Testis (tissue), 3 donors: ENCODE results near the gene PMEL. TPM values are rescaled to one million over a fixed set of nuclear protein-coding genes. Genes with fewer than 3 reads are reported as not detected.
"Not testable (repeated sequence)": the region's sequence is repeated elsewhere in the genome, so short reads cannot be mapped to it uniquely, and the experiment has no call there.

ENCODE experiments used
- DNase-seq: peaks from one replicate; pipeline ENCODE4 v3.0.0-alpha.2; 2019
- H3K27ac ChIP-seq, 2 donors: fragments of 200-600 bp; sonication (generic); one replicate each; pipeline ENCODE4 v1.5.1; 2019
- H3K27me3 ChIP-seq: fragments of 200-600 bp; sonication (generic); one replicate; pipeline ENCODE4 v1.5.1; 2019
- H3K36me3 ChIP-seq: fragments of 200-600 bp; sonication (generic); one replicate; pipeline ENCODE4 v1.5.1; 2017; ENCODE audit warnings: low read depth; ENCODE audit errors: missing control alignments
- H3K4me1 ChIP-seq: fragments of 200-600 bp; sonication (generic); one replicate; pipeline ENCODE4 v1.5.1; 2019
- H3K4me3 ChIP-seq, 2 donors: fragments of 200-600 bp; sonication (generic); one replicate each; pipeline ENCODE4 v1.5.1; 2017 to 2019
- H3K9me3 ChIP-seq: fragments of 200-600 bp; sonication (generic); one replicate; pipeline ENCODE4 v1.5.1; 2017
- POLR2A ChIP-seq: fragments of 450-650 bp; IDR thresholded peaks from one replicate; pipeline ENCODE4 v1.6.1; 2017; ENCODE audit warnings: antibody characterized with exemption, mild to moderate bottlenecking, moderate library complexity
- WGBS, 2 donors: methylation state at CpG; one replicate each; pipeline ENCODE4 v1.1.5; 2018; 5-methylcytosine and 5-hydroxymethylcytosine counted together
- intact Hi-C: fragments of 100-400 bp; cut with DNase I; formaldehyde crosslinking; loops from one replicate; pipeline ENCODE4 v1.15.1; 2023; ENCODE audit warnings: low total_unique reads
- polyA plus RNA-seq: library from polyadenylated mRNA; stranded (reverse); fragments of 350-450 nt; fragmentation: Illumina TruSeq; extraction: RNeasy Lipid Tissue Mini Kit (QIAGEN cat#74804); gene quantifications from one replicate; pipeline ENCODE4 v1.2.3, GENCODE V29; 2014; ENCODE audit warnings: low read depth, low replicate concordance; ENCODE audit not compliant: insufficient read depth
- total RNA-seq, 2 donors: library from RNA; depleted of rRNA; stranded (reverse); fragments of >200 nt; gene quantifications; one replicate each; pipeline ENCODE4 v1.2.3, GENCODE V29; 2016
- TF ChIP-seq, protein P1 (sequence below), 3 experiments: fragments of 450-650 bp in 2 of 3; fragments of 200-600 bp in 1 of 3; sonication (generic) in 1 of 3; IDR thresholded peaks; one replicate each; pipeline ENCODE4 v1.5.1; 2016 to 2019; ENCODE audit warnings: antibody characterized with exemption in 3 of 3, mild to moderate bottlenecking in 2 of 3, moderate library complexity in 1 of 3

Gene PMEL
- total and polyA plus RNA-seq, 3 donors from 2014 or later, result 8.2 to 11.1 (median 8.9) TPM

DNA sequence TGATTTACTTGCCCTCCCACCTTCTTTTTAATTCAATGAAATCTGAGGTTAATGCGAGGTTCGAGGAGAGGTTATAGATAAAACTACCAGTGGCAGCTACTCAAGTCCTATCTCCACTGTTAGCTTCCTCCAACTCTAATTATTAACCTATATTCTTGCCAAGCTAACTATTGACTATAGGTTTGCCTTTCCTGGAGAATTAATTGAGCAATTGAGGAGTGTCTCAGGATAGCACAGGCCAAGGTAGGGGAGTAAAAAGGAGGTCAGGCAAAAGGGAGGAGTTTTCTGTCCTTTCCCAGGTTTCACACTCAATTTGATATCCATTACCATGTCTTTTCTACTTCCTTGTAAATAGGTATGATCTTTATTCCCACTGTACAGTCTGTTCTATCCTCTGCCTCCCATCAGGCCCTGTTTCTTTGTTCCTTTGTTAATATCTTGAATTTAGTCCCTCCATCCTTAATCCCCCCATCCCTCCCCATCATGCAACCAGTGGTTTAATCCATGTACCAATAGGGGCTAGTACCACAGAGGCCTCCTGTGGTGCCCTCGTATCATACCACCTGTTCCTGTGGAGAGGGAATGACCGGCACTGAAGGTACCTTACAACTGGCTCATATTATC is 27.5 kb upstream of the PMEL start:
- H3K27ac ChIP-seq, result no peak overlapping the region
- WGBS, 2 donors, result 61 to 68% methylated on average over 4 of the region's 4 CpGs
- DNase-seq, result no peak
- no peak overlapping the region for H3K4me3 ChIP-seq
- TF ChIP-seq, protein P1, sequence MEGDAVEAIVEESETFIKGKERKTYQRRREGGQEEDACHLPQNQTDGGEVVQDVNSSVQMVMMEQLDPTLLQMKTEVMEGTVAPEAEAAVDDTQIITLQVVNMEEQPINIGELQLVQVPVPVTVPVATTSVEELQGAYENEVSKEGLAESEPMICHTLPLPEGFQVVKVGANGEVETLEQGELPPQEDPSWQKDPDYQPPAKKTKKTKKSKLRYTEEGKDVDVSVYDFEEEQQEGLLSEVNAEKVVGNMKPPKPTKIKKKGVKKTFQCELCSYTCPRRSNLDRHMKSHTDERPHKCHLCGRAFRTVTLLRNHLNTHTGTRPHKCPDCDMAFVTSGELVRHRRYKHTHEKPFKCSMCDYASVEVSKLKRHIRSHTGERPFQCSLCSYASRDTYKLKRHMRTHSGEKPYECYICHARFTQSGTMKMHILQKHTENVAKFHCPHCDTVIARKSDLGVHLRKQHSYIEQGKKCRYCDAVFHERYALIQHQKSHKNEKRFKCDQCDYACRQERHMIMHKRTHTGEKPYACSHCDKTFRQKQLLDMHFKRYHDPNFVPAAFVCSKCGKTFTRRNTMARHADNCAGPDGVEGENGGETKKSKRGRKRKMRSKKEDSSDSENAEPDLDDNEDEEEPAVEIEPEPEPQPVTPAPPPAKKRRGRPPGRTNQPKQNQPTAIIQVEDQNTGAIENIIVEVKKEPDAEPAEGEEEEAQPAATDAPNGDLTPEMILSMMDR (IDR thresholded peaks at IDR 0.05), result no peak
- TF ChIP-seq POLR2A, result no peak
- H3K36me3 ChIP-seq, result no peaks in the 10 kb centered on the region
- H3K9me3 ChIP-seq, result no peaks in the 10 kb centered on the region
- H3K4me1 ChIP-seq, result peaks cover 13% of the 10 kb centered on the region
- intact Hi-C loops, result no loop called here
- H3K27me3 ChIP-seq, result no peaks in the 10 kb centered on the region

DNA sequence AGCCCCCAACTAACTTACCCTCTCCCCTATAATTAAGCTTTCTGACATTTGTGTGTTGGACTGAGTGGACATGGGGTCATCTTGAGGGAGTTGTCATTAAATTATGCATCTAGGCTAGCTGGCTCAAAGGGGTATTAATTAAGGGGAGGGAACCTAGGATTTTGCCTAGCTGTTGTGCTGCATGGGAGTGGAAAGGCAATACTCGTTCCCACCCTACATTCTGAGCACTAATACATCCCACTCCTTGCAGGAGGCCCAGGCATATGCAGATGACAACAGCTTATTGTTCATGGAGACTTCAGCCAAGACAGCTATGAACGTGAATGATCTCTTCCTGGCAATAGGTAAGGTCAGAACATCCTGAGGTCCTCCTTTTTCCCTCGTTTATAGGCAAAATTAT is 25.3 kb upstream of the PMEL start:
- H3K4me1 ChIP-seq, result peaks cover 2% of the 10 kb centered on the region
- H3K9me3 ChIP-seq, result no peaks in the 10 kb centered on the region
- 69% methylated on average over 3 of the region's 3 CpGs for WGBS, 2 donors
- TF ChIP-seq POLR2A, result no peak
- TF ChIP-seq, protein P1 (IDR thresholded peaks at IDR 0.05), result no peak
- no peaks in the 10 kb centered on the region for H3K36me3 ChIP-seq
- H3K4me3 ChIP-seq, result no peak overlapping the region
- DNase-seq, result no peak
- intact Hi-C loops, result no loop called here
- no peaks in the 10 kb centered on the region for H3K27me3 ChIP-seq
- no peak overlapping the region for H3K27ac ChIP-seq

DNA sequence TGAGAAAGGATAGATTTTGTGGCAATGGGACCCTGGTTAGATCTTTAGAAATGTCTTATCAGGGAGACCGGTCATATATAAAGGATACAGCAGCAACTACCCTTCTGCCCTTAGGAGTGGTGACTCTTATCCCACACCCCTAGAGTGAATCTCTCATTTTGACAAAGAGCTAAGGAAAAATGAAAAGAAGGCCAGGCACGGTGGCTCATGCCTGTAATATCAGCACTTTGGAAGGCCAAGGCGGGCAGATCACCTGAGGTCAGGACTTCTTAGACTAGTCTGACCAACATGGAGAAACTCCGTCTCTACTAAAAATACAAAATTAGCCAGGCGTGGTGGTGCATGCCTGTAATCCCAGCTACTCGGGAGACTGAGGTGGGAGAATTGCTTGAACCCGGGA is 20.1 kb upstream of the PMEL start:
- 82 to 92% methylated on average over 7 of the region's 7 CpGs for WGBS, 2 donors
- DNase-seq, H3K4me1 ChIP-seq, H3K27ac ChIP-seq, H3K27me3 ChIP-seq, H3K36me3 ChIP-seq, H3K4me3 ChIP-seq, H3K9me3 ChIP-seq, intact Hi-C loops: not testable (repeated sequence)

DNA sequence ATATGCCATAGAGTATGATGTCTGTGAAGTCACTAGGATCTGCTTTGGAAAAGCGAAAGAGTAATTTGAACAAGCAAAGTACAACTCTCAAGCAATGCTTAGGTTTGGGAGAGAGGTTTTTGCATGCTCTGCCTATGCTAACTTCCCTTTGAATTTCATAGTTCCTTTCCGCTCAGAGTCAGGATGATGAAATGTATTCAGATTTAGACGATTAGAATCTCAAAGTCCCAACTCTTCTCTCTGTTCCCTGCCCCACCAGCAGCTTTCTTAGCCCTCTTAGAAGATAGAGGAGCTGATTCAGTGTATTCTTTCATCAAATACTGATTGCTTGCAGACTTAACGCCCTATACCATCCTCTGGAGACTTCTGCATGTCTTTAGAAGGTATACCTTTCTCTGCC is 19.5 kb upstream of the PMEL start:
- H3K36me3 ChIP-seq, result no peaks in the 10 kb centered on the region
- peaks cover 5% of the 10 kb centered on the region for H3K4me1 ChIP-seq
- H3K9me3 ChIP-seq, result no peaks in the 10 kb centered on the region
- WGBS, 2 donors, result 85 to 89% methylated on average over 4 of the region's 4 CpGs
- no peak overlapping the region for H3K4me3 ChIP-seq
- no peaks in the 10 kb centered on the region for H3K27me3 ChIP-seq
- intact Hi-C loops, result no loop called here
- no peak overlapping the region for H3K27ac ChIP-seq
- no peak for TF ChIP-seq POLR2A
- TF ChIP-seq, protein P1 (IDR thresholded peaks at IDR 0.05), result no peak
- DNase-seq, result no peak

DNA sequence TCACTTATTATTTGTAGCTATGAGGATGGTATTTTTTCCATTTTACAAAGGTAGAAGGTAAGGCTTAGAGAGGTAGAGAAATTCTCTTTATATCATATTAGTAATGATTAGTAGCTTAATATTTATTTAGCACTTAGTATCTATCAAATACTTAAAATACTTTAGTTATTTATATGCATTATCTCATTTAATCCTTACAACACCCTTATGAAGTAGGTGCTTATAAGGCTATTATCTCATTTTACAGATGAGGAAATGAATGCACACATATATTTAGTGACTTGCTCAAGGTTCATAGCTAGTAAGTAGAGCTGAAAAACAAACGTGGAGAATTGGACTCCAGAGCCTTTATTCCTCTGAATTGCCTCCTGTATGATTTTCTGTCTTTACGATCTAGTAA is 19.0 kb upstream of the PMEL start:
- TF ChIP-seq, protein P1 (IDR thresholded peaks at IDR 0.05), result no peak
- TF ChIP-seq POLR2A, result no peak
- no peak overlapping the region for H3K27ac ChIP-seq
- intact Hi-C loops, result no loop called here
- H3K4me3 ChIP-seq, result no peak overlapping the region
- DNase-seq, result no peak
- no peaks in the 10 kb centered on the region for H3K36me3 ChIP-seq
- H3K9me3 ChIP-seq, result no peaks in the 10 kb centered on the region
- 77 to 79% methylated on average over 2 of the region's 2 CpGs for WGBS, 2 donors
- peaks cover 5% of the 10 kb centered on the region for H3K4me1 ChIP-seq
- H3K27me3 ChIP-seq, result no peaks in the 10 kb centered on the region
